ENCODE data around the gene PBX4.

DNA sequence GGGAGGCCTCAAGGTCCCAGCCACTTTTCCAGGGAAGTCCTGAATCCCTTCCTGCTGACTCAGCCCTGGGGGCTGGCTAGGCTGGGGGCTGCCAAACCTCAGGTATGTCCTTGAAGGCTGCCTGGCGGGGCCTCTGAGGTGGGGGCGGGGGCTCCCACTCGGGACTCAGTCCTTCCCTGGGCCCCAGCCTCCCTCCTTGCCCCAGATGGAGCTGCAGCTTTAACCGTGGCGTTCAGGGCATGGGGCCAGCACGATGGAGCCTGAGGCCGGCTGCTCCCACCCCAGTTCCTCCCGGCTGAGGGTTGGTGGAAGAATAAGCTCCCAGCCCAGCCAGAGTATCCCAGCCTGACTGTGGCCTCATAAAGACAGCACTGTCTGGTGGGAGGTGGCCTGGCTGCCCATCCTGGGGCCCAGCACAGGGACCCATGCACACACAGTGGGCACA lies 68.0 kb downstream of the PBX4 start:
- TF ChIP-seq TAF1 (IDR thresholded peaks at IDR 0.05; ENCODE audit: low read depth, low read length) (no peak), POLR2A (IDR thresholded peaks at IDR 0.05; ENCODE audit: low read depth, low read length) (no peak)
